Suprapubic skin (tissue), 4 donors: Measurements from ENCODE around the gene MAP2K5. TPM values are rescaled to one million over a fixed set of nuclear protein-coding genes. Genes with fewer than 3 reads are reported as not detected.

ENCODE experiments used
- DNase-seq, 2 donors: peaks; one replicate each; pipeline ENCODE4 v3.0.0-alpha.2; 2019; ENCODE audit warnings: low spot score in 2 of 2
- H3K27ac ChIP-seq: fragments of 200-600 bp; sonication (generic); one replicate; pipeline ENCODE4 v1.5.1; 2019
- H3K27me3 ChIP-seq: fragments of 200-600 bp; sonication (generic); one replicate; pipeline ENCODE4 v1.5.1; 2019
- H3K36me3 ChIP-seq: fragments of 200-600 bp; sonication (generic); one replicate; pipeline ENCODE4 v1.5.1; 2019
- H3K4me1 ChIP-seq: fragments of 200-600 bp; sonication (generic); one replicate; pipeline ENCODE4 v1.5.1; 2019
- H3K4me3 ChIP-seq: fragments of 200-600 bp; sonication (generic); one replicate; pipeline ENCODE4 v1.5.1; 2019; ENCODE audit warnings: mild to moderate bottlenecking
- H3K9me3 ChIP-seq: fragments of 200-600 bp; sonication (generic); one replicate; pipeline ENCODE4 v1.5.1; 2019
- EP300 ChIP-seq: sonication (generic); formaldehyde crosslinking; IDR thresholded peaks from one replicate; pipeline ENCODE4 v1.6.1; 2017; ENCODE audit warnings: antibody characterized with exemption
- POLR2A ChIP-seq, 2 donors: fragments of 450-650 bp; IDR thresholded peaks; one replicate each; pipeline ENCODE4 v1.6.1; 2017; ENCODE audit warnings: antibody characterized with exemption in 2 of 2, mild to moderate bottlenecking in 2 of 2, moderate library complexity in 2 of 2
- POLR2AphosphoS5 ChIP-seq, 3 donors: sonication (generic); formaldehyde crosslinking; IDR thresholded peaks; one replicate each; pipeline ENCODE4 v1.6.1; 2017; ENCODE audit warnings: antibody characterized with exemption in 3 of 3
- WGBS: methylation state at CpG from one replicate; pipeline ENCODE4 v1.1.5; 2018; 5-methylcytosine and 5-hydroxymethylcytosine counted together
- total RNA-seq, 4 donors: library from RNA; depleted of rRNA; stranded (reverse); fragments of >200 nt; gene quantifications; one replicate each; pipeline ENCODE4 v1.1.0, GENCODE V29; 2016
- TF ChIP-seq, protein P1 (sequence below), 2 donors: fragments of 200-600 bp in 1 of 2; fragments of 450-650 bp in 1 of 2; sonication (generic) in 1 of 2; IDR thresholded peaks; one replicate each; pipeline ENCODE4 v1.5.1; 2016 to 2019; ENCODE audit warnings: antibody characterized with exemption in 2 of 2, mild to moderate bottlenecking in 1 of 2, moderate library complexity in 1 of 2

MAP2K5 gene
- total RNA-seq, 4 donors from 2014 or later: 9.5 to 18.5 (median 10.2) TPM

DNA sequence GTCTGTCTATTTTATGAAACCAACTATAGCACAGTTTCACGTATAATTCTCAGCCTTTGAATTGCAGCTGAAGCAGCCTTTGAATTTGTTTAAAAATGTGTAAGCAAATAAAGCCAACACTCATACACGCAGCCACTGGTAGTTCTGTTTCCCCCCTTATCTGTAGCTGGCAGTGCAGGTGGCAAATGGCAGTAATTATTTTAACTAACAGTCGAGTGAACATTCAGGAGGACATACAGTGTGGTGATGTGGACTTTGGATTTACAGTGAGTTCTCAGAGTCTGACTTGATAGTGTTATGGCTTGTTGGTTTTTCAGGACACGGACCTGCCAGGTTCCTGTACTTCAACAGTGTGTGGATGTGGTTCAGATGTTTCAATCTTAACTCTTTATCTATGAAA is 218.8 kb downstream of the MAP2K5 start:
- DNase-seq: no peak
- Histone ChIP-seq H3K4me1 (no peaks in the 10 kb centered on the region), H3K27ac (no peak overlapping the region), H3K27me3 (no peaks in the 10 kb centered on the region), H3K9me3 (no peaks in the 10 kb centered on the region), H3K4me3 (no peak overlapping the region), H3K36me3 (no peaks in the 10 kb centered on the region)
- WGBS: 92% methylated on average over 4 of the region's 4 CpGs
- no peak for TF ChIP-seq EP300
- no peak for TF ChIP-seq POLR2A (IDR thresholded peaks at IDR 0.05)
- no peak for TF ChIP-seq POLR2AphosphoS5 (IDR thresholded peaks at IDR 0.05)
- TF ChIP-seq, protein P1, sequence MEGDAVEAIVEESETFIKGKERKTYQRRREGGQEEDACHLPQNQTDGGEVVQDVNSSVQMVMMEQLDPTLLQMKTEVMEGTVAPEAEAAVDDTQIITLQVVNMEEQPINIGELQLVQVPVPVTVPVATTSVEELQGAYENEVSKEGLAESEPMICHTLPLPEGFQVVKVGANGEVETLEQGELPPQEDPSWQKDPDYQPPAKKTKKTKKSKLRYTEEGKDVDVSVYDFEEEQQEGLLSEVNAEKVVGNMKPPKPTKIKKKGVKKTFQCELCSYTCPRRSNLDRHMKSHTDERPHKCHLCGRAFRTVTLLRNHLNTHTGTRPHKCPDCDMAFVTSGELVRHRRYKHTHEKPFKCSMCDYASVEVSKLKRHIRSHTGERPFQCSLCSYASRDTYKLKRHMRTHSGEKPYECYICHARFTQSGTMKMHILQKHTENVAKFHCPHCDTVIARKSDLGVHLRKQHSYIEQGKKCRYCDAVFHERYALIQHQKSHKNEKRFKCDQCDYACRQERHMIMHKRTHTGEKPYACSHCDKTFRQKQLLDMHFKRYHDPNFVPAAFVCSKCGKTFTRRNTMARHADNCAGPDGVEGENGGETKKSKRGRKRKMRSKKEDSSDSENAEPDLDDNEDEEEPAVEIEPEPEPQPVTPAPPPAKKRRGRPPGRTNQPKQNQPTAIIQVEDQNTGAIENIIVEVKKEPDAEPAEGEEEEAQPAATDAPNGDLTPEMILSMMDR (IDR thresholded peaks at IDR 0.05): no peak

- Histone ChIP-seq H3K4me3 (no peak overlapping the region), H3K4me1 (no peaks in the 10 kb centered on the region), H3K27me3 (no peaks in the 10 kb centered on the region), H3K9me3 (no peaks in the 10 kb centered on the region), H3K36me3 (no peaks in the 10 kb centered on the region), H3K27ac (no peak overlapping the region)
- 72% methylated on average over 7 of the region's 7 CpGs for WGBS
- TF ChIP-seq, protein P1 (IDR thresholded peaks at IDR 0.05): no peak
- TF ChIP-seq POLR2A (IDR thresholded peaks at IDR 0.05) (no peak), POLR2AphosphoS5 (IDR thresholded peaks at IDR 0.05) (no peak), EP300 (no peak)
- no peak for DNase-seq
Measured at GRCh38 chr15:67762610-67763368, 220.3 kb downstream of the MAP2K5 start.

DNA sequence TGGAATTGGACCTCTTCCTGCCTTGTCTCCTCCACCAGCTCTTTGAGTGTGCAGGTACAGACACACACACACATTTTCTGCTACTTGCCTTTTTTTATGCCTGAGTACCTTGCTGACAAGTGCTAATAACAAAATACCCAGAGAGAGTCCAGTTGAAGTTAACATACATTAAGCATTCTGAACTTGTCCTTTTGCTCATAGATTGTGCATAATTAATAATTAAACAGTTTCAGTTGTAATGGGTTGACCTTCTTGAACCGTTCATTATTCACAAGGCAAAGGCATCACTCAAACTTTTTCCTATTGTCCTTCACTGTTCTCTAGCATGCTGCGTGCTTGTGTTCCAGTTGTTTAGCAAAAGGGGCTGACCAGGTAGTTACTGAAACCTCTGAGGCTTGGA is 223.2 kb downstream of the MAP2K5 start:
- Histone ChIP-seq H3K36me3 (no peaks in the 10 kb centered on the region), H3K4me3 (no peak overlapping the region), H3K27me3 (no peaks in the 10 kb centered on the region), H3K4me1 (no peaks in the 10 kb centered on the region), H3K27ac (no peak overlapping the region), H3K9me3 (no peaks in the 10 kb centered on the region)
- TF ChIP-seq EP300 (no peak), POLR2A (IDR thresholded peaks at IDR 0.05) (no peak), POLR2AphosphoS5 (IDR thresholded peaks at IDR 0.05) (no peak)
- TF ChIP-seq, protein P1 (IDR thresholded peaks at IDR 0.05): no peak
- DNase-seq: no peak
- 95% methylated on average over 2 of the region's 2 CpGs for WGBS

GRCh38 chr15:67766968-67767367 is 224.5 kb downstream of the MAP2K5 start:
- H3K36me3 ChIP-seq: no peaks in the 10 kb centered on the region
- no peak overlapping the region for H3K4me3 ChIP-seq
- H3K9me3 ChIP-seq: no peaks in the 10 kb centered on the region
- H3K27ac ChIP-seq: no peak overlapping the region
- no peak for DNase-seq
- 67% methylated on average over 2 of the region's 2 CpGs for WGBS
- H3K27me3 ChIP-seq: no peaks in the 10 kb centered on the region
- no peak for TF ChIP-seq POLR2AphosphoS5 (IDR thresholded peaks at IDR 0.05)
- TF ChIP-seq POLR2A (IDR thresholded peaks at IDR 0.05): no peak
- TF ChIP-seq EP300: no peak
- TF ChIP-seq, protein P1 (IDR thresholded peaks at IDR 0.05): no peak
- no peaks in the 10 kb centered on the region for H3K4me1 ChIP-seq

- 88% methylated on average over 7 of the region's 7 CpGs for WGBS
- Histone ChIP-seq H3K36me3 (no peaks in the 10 kb centered on the region), H3K27ac (no peak overlapping the region), H3K4me1 (no peaks in the 10 kb centered on the region), H3K4me3 (no peak overlapping the region), H3K9me3 (no peaks in the 10 kb centered on the region), H3K27me3 (no peaks in the 10 kb centered on the region)
- TF ChIP-seq POLR2AphosphoS5 (IDR thresholded peaks at IDR 0.05): no peak
- TF ChIP-seq, protein P1 (IDR thresholded peaks at IDR 0.05): no peak
- TF ChIP-seq EP300: no peak
- TF ChIP-seq POLR2A (IDR thresholded peaks at IDR 0.05): no peak
- no peak for DNase-seq
Measured at GRCh38 chr15:67768313-67768977, 225.9 kb downstream of the MAP2K5 start.
